Measurements from ENCODE around the gene ZER1. TPM values are rescaled to one million over a fixed set of nuclear protein-coding genes. Genes with fewer than 3 reads are reported as not detected.

The ZER1 gene
- total RNA-seq, 2 experiments from 2014 or later = 14.9 to 17.8 TPM

GRCh38 chr9:128723866-128724743 lies 47.6 kb downstream of the ZER1 start, which contains the start of gene ZDHHC12:
TSS of gene ZDHHC12 (minus strand) at chr9:128724127. CDS start at chr9:128724093, 34 bp downstream.
- Mint-ChIP-seq H3K9me3 (no peaks in the 10 kb centered on the region), H3K27me3 (no peaks in the 10 kb centered on the region), H3K27ac (peak within 1 kb of the TSS; percentile 96), H3K36me3 (ENCODE audit: low read depth) (peaks cover 2% of the 10 kb centered on the region), H3K4me1 (ENCODE audit: low read depth) (peaks cover 33% of the 10 kb centered on the region), H3K4me3 (peak within 1 kb of the TSS; percentile 99)
- DNase-seq (peak; percentile 100), ATAC-seq (peak; percentile 99)
- no peak for TF ChIP-seq CTCF (IDR thresholded peaks at IDR 0.05)
- intact Hi-C loops (cut with micrococcal nuclease) = no loop called here
- ChIA-PET POLR2A (interaction anchor here (0.7 to 2.9 kb wide), 15 partner anchors 9 to 267 kb away, joined by 3 to 10 read pairs (median 3); partner anchors contain the start of genes SPTAN1 and ZER1), CTCF (interaction anchor here (0.6 to 1.4 kb wide), 11 partner anchors 10 to 106 kb away, joined by 3 to 5 read pairs (median 3); partner anchors contain the start of genes PKN3 and SPOUT1)

GRCh38 chr9:128723352-128723865 lies 48.3 kb downstream of the ZER1 start:
- CTCF ChIA-PET = interaction anchor here (0.7 to 1.4 kb wide), 6 partner anchors 9 to 106 kb away, joined by 3 to 5 read pairs (median 4); partner anchors contain the start of genes PKN3 and SPOUT1
- peaks cover 2% of the 10 kb centered on the region for H3K36me3 Mint-ChIP-seq (ENCODE audit: low read depth)
- ATAC-seq = no peak
- no peaks in the 10 kb centered on the region for H3K9me3 Mint-ChIP-seq
- intact Hi-C loops (cut with micrococcal nuclease) = no loop called here
- DNase-seq = no peak
- POLR2A ChIA-PET = interaction anchor here (1.0 to 2.9 kb wide), 7 partner anchors 9 to 170 kb away, joined by 3 to 10 read pairs (median 7); partner anchors contain the start of gene SPTAN1
- peaks cover 33% of the 10 kb centered on the region for H3K4me1 Mint-ChIP-seq (ENCODE audit: low read depth)
- H3K27ac Mint-ChIP-seq = peak overlapping the region; percentile 96
- peak overlapping the region; percentile 99 for H3K4me3 Mint-ChIP-seq
- H3K27me3 Mint-ChIP-seq = no peaks in the 10 kb centered on the region
- TF ChIP-seq CTCF (IDR thresholded peaks at IDR 0.05) = no peak

- no peaks in the 10 kb centered on the region for H3K27me3 Mint-ChIP-seq
- no peak for TF ChIP-seq CTCF (IDR thresholded peaks at IDR 0.05)
- DNase-seq (no peak), ATAC-seq (no peak)
- ChIA-PET POLR2A (interaction anchor here (1.0 to 1.4 kb wide), 4 partner anchors 15 to 38 kb away, joined by 3 to 4 read pairs (median 4); partner anchors contain the start of gene SET), CTCF (no interaction called here)
- peaks cover 33% of the 10 kb centered on the region for H3K4me1 Mint-ChIP-seq (ENCODE audit: low read depth)
- H3K4me3 Mint-ChIP-seq = peak overlapping the region; percentile 99
- H3K9me3 Mint-ChIP-seq = no peaks in the 10 kb centered on the region
- peaks cover 2% of the 10 kb centered on the region for H3K36me3 Mint-ChIP-seq (ENCODE audit: low read depth)
- intact Hi-C loops (cut with micrococcal nuclease) = no loop called here
- peak overlapping the region; percentile 96 for H3K27ac Mint-ChIP-seq
These were observed 49.1 kb downstream of the ZER1 start for GRCh38 chr9:128722380-128723351.

- TF ChIP-seq CTCF (IDR thresholded peaks at IDR 0.05) = no peak
- POLR2A ChIA-PET = interaction anchor here (1.0 to 1.4 kb wide), 2 partner anchors 25 to 37 kb away, joined by 3 to 4 read pairs; no protein-coding TSS in a partner anchor
- ATAC-seq = no peak
- no peak overlapping the region for H3K4me3 Mint-ChIP-seq
- H3K27ac Mint-ChIP-seq = no peak overlapping the region
- CTCF ChIA-PET = no interaction called here
- DNase-seq = no peak
- peaks cover 2% of the 10 kb centered on the region for H3K36me3 Mint-ChIP-seq (ENCODE audit: low read depth)
- no peaks in the 10 kb centered on the region for H3K27me3 Mint-ChIP-seq
- H3K9me3 Mint-ChIP-seq = no peaks in the 10 kb centered on the region
- peaks cover 31% of the 10 kb centered on the region for H3K4me1 Mint-ChIP-seq (ENCODE audit: low read depth)
- intact Hi-C loops (cut with micrococcal nuclease) = no loop called here
These were observed 50.2 kb downstream of the ZER1 start for GRCh38 chr9:128721487-128722010.
